ENCODE results near the gene NPPB.

Gene NPPB

GRCh38 chr1:11868331-11868980 is 9.7 kb upstream of the NPPB start:
- H3K9ac ChIP-seq (ENCODE audit: low read length): no peak overlapping the region
- no peak overlapping the region for H3K4me3 ChIP-seq (ENCODE audit: low read length)
- peaks cover 3% of the 10 kb centered on the region for H3K27me3 ChIP-seq (ENCODE audit: control insufficient read depth, insufficient read depth, low read length)
- H3K36me3 ChIP-seq (ENCODE audit: control insufficient read depth, insufficient read depth, low read length): no peaks in the 10 kb centered on the region
- H3K9me3 ChIP-seq (ENCODE audit: control insufficient read depth, low read length): no peaks in the 10 kb centered on the region
- no peaks in the 10 kb centered on the region for H3K4me1 ChIP-seq (ENCODE audit: control insufficient read depth, insufficient read depth, low read length)

- Histone ChIP-seq H3K9ac (ENCODE audit: low read length) (no peak overlapping the region), H3K9me3 (ENCODE audit: control insufficient read depth, low read length) (no peaks in the 10 kb centered on the region), H3K4me1 (ENCODE audit: control insufficient read depth, insufficient read depth, low read length) (no peaks in the 10 kb centered on the region), H3K4me3 (ENCODE audit: low read length) (no peak overlapping the region), H3K27me3 (ENCODE audit: control insufficient read depth, insufficient read depth, low read length) (peaks cover 31% of the 10 kb centered on the region), H3K36me3 (ENCODE audit: control insufficient read depth, insufficient read depth, low read length) (no peaks in the 10 kb centered on the region)
These were observed 4.1 kb upstream of the NPPB start for GRCh38 chr1:11862890-11863289.

GRCh38 chr1:11860587-11860986 is 1.8 kb upstream of the NPPB start:
- Histone ChIP-seq H3K27me3 (ENCODE audit: control insufficient read depth, insufficient read depth, low read length) (peaks cover 40% of the 10 kb centered on the region), H3K36me3 (ENCODE audit: control insufficient read depth, insufficient read depth, low read length) (no peaks in the 10 kb centered on the region), H3K4me1 (ENCODE audit: control insufficient read depth, insufficient read depth, low read length) (no peaks in the 10 kb centered on the region), H3K9me3 (ENCODE audit: control insufficient read depth, low read length) (no peaks in the 10 kb centered on the region), H3K9ac (ENCODE audit: low read length) (no peak overlapping the region), H3K4me3 (ENCODE audit: low read length) (no peak overlapping the region)

- Histone ChIP-seq H3K9ac (ENCODE audit: low read length) (no peak overlapping the region), H3K36me3 (ENCODE audit: control insufficient read depth, insufficient read depth, low read length) (no peaks in the 10 kb centered on the region), H3K4me1 (ENCODE audit: control insufficient read depth, insufficient read depth, low read length) (no peaks in the 10 kb centered on the region), H3K27me3 (ENCODE audit: control insufficient read depth, insufficient read depth, low read length) (peaks cover 40% of the 10 kb centered on the region), H3K4me3 (ENCODE audit: low read length) (no peak overlapping the region), H3K9me3 (ENCODE audit: control insufficient read depth, low read length) (no peaks in the 10 kb centered on the region)
These were observed 1.3 kb upstream of the NPPB start for GRCh38 chr1:11860083-11860482.

- Histone ChIP-seq H3K9me3 (ENCODE audit: control insufficient read depth, low read length) (no peaks in the 10 kb centered on the region), H3K4me1 (ENCODE audit: control insufficient read depth, insufficient read depth, low read length) (no peaks in the 10 kb centered on the region), H3K4me3 (ENCODE audit: low read length) (no peak overlapping the region), H3K27me3 (ENCODE audit: control insufficient read depth, insufficient read depth, low read length) (peaks cover 46% of the 10 kb centered on the region), H3K9ac (ENCODE audit: low read length) (no peak overlapping the region), H3K36me3 (ENCODE audit: control insufficient read depth, insufficient read depth, low read length) (no peaks in the 10 kb centered on the region)
These were observed 475 bp upstream of the NPPB start for GRCh38 chr1:11858968-11859871.

GRCh38 chr1:11858158-11858557 is 587 bp downstream of the NPPB start:
- H3K9ac ChIP-seq (ENCODE audit: low read length): no peak overlapping the region
- peaks cover 43% of the 10 kb centered on the region for H3K27me3 ChIP-seq (ENCODE audit: control insufficient read depth, insufficient read depth, low read length)
- H3K36me3 ChIP-seq (ENCODE audit: control insufficient read depth, insufficient read depth, low read length): no peaks in the 10 kb centered on the region
- no peaks in the 10 kb centered on the region for H3K4me1 ChIP-seq (ENCODE audit: control insufficient read depth, insufficient read depth, low read length)
- no peaks in the 10 kb centered on the region for H3K9me3 ChIP-seq (ENCODE audit: control insufficient read depth, low read length)
- no peak overlapping the region for H3K4me3 ChIP-seq (ENCODE audit: low read length)

GRCh38 chr1:11857164-11857851 is 1.4 kb downstream of the NPPB start:
- no peak overlapping the region for H3K9ac ChIP-seq (ENCODE audit: low read length)
- H3K4me3 ChIP-seq (ENCODE audit: low read length): no peak overlapping the region
- H3K9me3 ChIP-seq (ENCODE audit: control insufficient read depth, low read length): no peaks in the 10 kb centered on the region
- H3K4me1 ChIP-seq (ENCODE audit: control insufficient read depth, insufficient read depth, low read length): no peaks in the 10 kb centered on the region
- no peaks in the 10 kb centered on the region for H3K36me3 ChIP-seq (ENCODE audit: control insufficient read depth, insufficient read depth, low read length)
- peaks cover 38% of the 10 kb centered on the region for H3K27me3 ChIP-seq (ENCODE audit: control insufficient read depth, insufficient read depth, low read length)

- no peaks in the 10 kb centered on the region for H3K9me3 ChIP-seq (ENCODE audit: control insufficient read depth, low read length)
- H3K4me3 ChIP-seq (ENCODE audit: low read length): no peak overlapping the region
- H3K9ac ChIP-seq (ENCODE audit: low read length): no peak overlapping the region
- no peaks in the 10 kb centered on the region for H3K36me3 ChIP-seq (ENCODE audit: control insufficient read depth, insufficient read depth, low read length)
- no peaks in the 10 kb centered on the region for H3K4me1 ChIP-seq (ENCODE audit: control insufficient read depth, insufficient read depth, low read length)
- H3K27me3 ChIP-seq (ENCODE audit: control insufficient read depth, insufficient read depth, low read length): peaks cover 38% of the 10 kb centered on the region
These were observed 2.0 kb downstream of the NPPB start for GRCh38 chr1:11856698-11857097.

GRCh38 chr1:11855430-11855829 is 3.3 kb downstream of the NPPB start:
- no peaks in the 10 kb centered on the region for H3K9me3 ChIP-seq (ENCODE audit: control insufficient read depth, low read length)
- no peaks in the 10 kb centered on the region for H3K4me1 ChIP-seq (ENCODE audit: control insufficient read depth, insufficient read depth, low read length)
- H3K9ac ChIP-seq (ENCODE audit: low read length): no peak overlapping the region
- H3K27me3 ChIP-seq (ENCODE audit: control insufficient read depth, insufficient read depth, low read length): peaks cover 33% of the 10 kb centered on the region
- no peaks in the 10 kb centered on the region for H3K36me3 ChIP-seq (ENCODE audit: control insufficient read depth, insufficient read depth, low read length)
- H3K4me3 ChIP-seq (ENCODE audit: low read length): no peak overlapping the region

GRCh38 chr1:11854519-11854918 is 4.2 kb downstream of the NPPB start:
- Histone ChIP-seq H3K9me3 (ENCODE audit: control insufficient read depth, low read length) (no peaks in the 10 kb centered on the region), H3K27me3 (ENCODE audit: control insufficient read depth, insufficient read depth, low read length) (peaks cover 32% of the 10 kb centered on the region), H3K9ac (ENCODE audit: low read length) (no peak overlapping the region), H3K4me1 (ENCODE audit: control insufficient read depth, insufficient read depth, low read length) (no peaks in the 10 kb centered on the region), H3K36me3 (ENCODE audit: control insufficient read depth, insufficient read depth, low read length) (no peaks in the 10 kb centered on the region), H3K4me3 (ENCODE audit: low read length) (no peak overlapping the region)

GRCh38 chr1:11851180-11851579 is 7.6 kb downstream of the NPPB start:
- no peaks in the 10 kb centered on the region for H3K36me3 ChIP-seq (ENCODE audit: control insufficient read depth, insufficient read depth, low read length)
- peaks cover 10% of the 10 kb centered on the region for H3K27me3 ChIP-seq (ENCODE audit: control insufficient read depth, insufficient read depth, low read length)
- H3K4me3 ChIP-seq (ENCODE audit: low read length): no peak overlapping the region
- H3K9me3 ChIP-seq (ENCODE audit: control insufficient read depth, low read length): no peaks in the 10 kb centered on the region
- no peaks in the 10 kb centered on the region for H3K4me1 ChIP-seq (ENCODE audit: control insufficient read depth, insufficient read depth, low read length)
- no peak overlapping the region for H3K9ac ChIP-seq (ENCODE audit: low read length)

GRCh38 chr1:11850156-11850555 is 8.6 kb downstream of the NPPB start:
- H3K27me3 ChIP-seq (ENCODE audit: control insufficient read depth, insufficient read depth, low read length): peaks cover 10% of the 10 kb centered on the region

More at GRCh38 chr1:11850156-11850555, 8.6 kb downstream of the NPPB start:
- H3K9me3 ChIP-seq (ENCODE audit: control insufficient read depth, low read length): no peaks in the 10 kb centered on the region
- no peak overlapping the region for H3K4me3 ChIP-seq (ENCODE audit: low read length)
- H3K36me3 ChIP-seq (ENCODE audit: control insufficient read depth, insufficient read depth, low read length): no peaks in the 10 kb centered on the region
- no peak overlapping the region for H3K9ac ChIP-seq (ENCODE audit: low read length)
- no peaks in the 10 kb centered on the region for H3K4me1 ChIP-seq (ENCODE audit: control insufficient read depth, insufficient read depth, low read length)
